Endothelial cell of umbilical vein (primary cell): ENCODE measurements around the gene UVSSA. TPM values are rescaled to one million over a fixed set of nuclear protein-coding genes. Genes with fewer than 3 reads are reported as not detected.

Experiments
- BruUV-seq: library from RNA; stranded (reverse); fragments of 400-500 nt; replicated peaks from 2 replicates; lab custom pipeline; 2021; lab: Mats Ljungman, UMichigan
- CTCF ChIA-PET: fragments of 300-600, 350-600 bp; sonication (Branson Sonifier 250); formaldehyde crosslinking; loops from one replicate; lab custom pipeline; 2021; ENCODE audit warnings: antibody characterized with exemption, inconsistent platforms; lab: Charles Lee
- POLR2A ChIA-PET: fragments of 300-600, 350-600 bp; sonication (Branson Sonifier 250); formaldehyde crosslinking; loops from one replicate; lab custom pipeline; 2021; ENCODE audit warnings: antibody characterized with exemption, inconsistent platforms; lab: Charles Lee
- DNase-seq: peaks from one replicate; pipeline ENCODE4 v3.0.0-alpha.2; 2011; ENCODE audit warnings: low read depth, low spot score
- FAIRE-seq: peaks from 2 replicates; lab custom pipeline; 2011; peaks lifted over from hg19 to GRCh38; lab: Jason Lieb, UNC
- H2AFZ ChIP-seq: 2 replicates; pipeline ENCODE4 v1.6.0; 2012; ENCODE audit warnings: low read depth, low read length, control low read depth, inconsistent platforms
- H3K27ac ChIP-seq: 2 replicates; pipeline ENCODE4 v1.5.1; 2011; ENCODE audit warnings: low read depth, mild to moderate bottlenecking, control low read depth, low read length, moderate library complexity; ENCODE audit not compliant: insufficient read depth
- H3K27me3 ChIP-seq, 2 experiments: 2 replicates each; pipeline versions ENCODE4 v1.6.0 to v1.6.1; 2011; ENCODE audit warnings: low read length in 2 of 2, mixed read lengths in 1 of 2; ENCODE audit not compliant: control insufficient read depth in 2 of 2, insufficient read depth in 2 of 2
- H3K36me3 ChIP-seq, 2 experiments: 2 replicates in 1 of 2; 3 replicates in 1 of 2; pipeline ENCODE4 v1.5.1; 2011; ENCODE audit warnings: low read length in 2 of 2, mild to moderate bottlenecking in 1 of 2, moderate library complexity in 1 of 2; ENCODE audit not compliant: control insufficient read depth in 2 of 2, insufficient read depth in 2 of 2; ENCODE audit errors: extremely low read depth in 1 of 2
- H3K4me1 ChIP-seq: 3 replicates; pipeline ENCODE4 v1.5.1; 2011; ENCODE audit warnings: mild to moderate bottlenecking, low read length; ENCODE audit not compliant: control insufficient read depth, insufficient read depth; ENCODE audit errors: extremely low read depth
- H3K4me2 ChIP-seq: 2 replicates; pipeline ENCODE4 v1.6.1; 2011; ENCODE audit warnings: low read length, control low read depth, mixed read lengths; ENCODE audit not compliant: insufficient read depth
- H3K4me3 ChIP-seq, 3 experiments: fragments of 200-600 bp in 1 of 3; sonication (generic), shearing (Covaris generic) in 1 of 3; replicated peaks in 1 of 3; 2 replicates each; pipeline ENCODE4 v1.5.1; 2011 to 2016; ENCODE audit warnings: control low read depth in 3 of 3, low read length in 3 of 3, mild to moderate bottlenecking in 2 of 3, inconsistent platforms in 1 of 3, low read depth in 1 of 3, moderate library complexity in 1 of 3; ENCODE audit not compliant: insufficient read depth in 1 of 3
- H3K79me2 ChIP-seq: 2 replicates; pipeline ENCODE4 v1.6.0; 2012; ENCODE audit warnings: low read length, inconsistent platforms; ENCODE audit not compliant: control insufficient read depth, insufficient read depth
- H3K9ac ChIP-seq: replicated peaks from 2 replicates; pipeline ENCODE3; 2011; ENCODE audit warnings: low read length, control low read depth; ENCODE audit not compliant: insufficient read depth; ENCODE audit errors: extremely low read depth
- H3K9me1 ChIP-seq: replicated peaks from 3 replicates; pipeline ENCODE4 v1.6.0; 2011; ENCODE audit warnings: mild to moderate bottlenecking, low read length; ENCODE audit not compliant: control insufficient read depth, insufficient read depth; ENCODE audit errors: extremely low read depth
- H3K9me3 ChIP-seq: replicated peaks from 2 replicates; pipeline ENCODE4 v1.5.1; 2012; ENCODE audit warnings: low read length, inconsistent platforms; ENCODE audit not compliant: control insufficient read depth, insufficient read depth
- H4K20me1 ChIP-seq: replicated peaks from 2 replicates; pipeline ENCODE3; 2011; ENCODE audit warnings: mild to moderate bottlenecking, low read length; ENCODE audit not compliant: control insufficient read depth, insufficient read depth; ENCODE audit errors: extremely low read depth
- EZH2 ChIP-seq: IDR thresholded peaks from 2 replicates; pipeline ENCODE4 v1.6.1; 2012; ENCODE audit warnings: borderline replicate concordance, low read depth, mild to moderate bottlenecking, moderate library complexity, low read length, inconsistent platforms; ENCODE audit not compliant: severe bottlenecking
- FOS ChIP-seq: IDR thresholded peaks from 2 replicates; pipeline ENCODE4 v1.6.1; 2011; ENCODE audit warnings: mild to moderate bottlenecking, low read length, moderate library complexity, borderline replicate concordance; ENCODE audit not compliant: insufficient read depth
- GATA2 ChIP-seq: IDR thresholded peaks from 2 replicates; pipeline ENCODE4 v1.7.0; 2011; ENCODE audit warnings: low read depth, mild to moderate bottlenecking, moderate library complexity, mixed read lengths, low read length; ENCODE audit not compliant: insufficient read length, insufficient read depth
- JUN ChIP-seq: IDR thresholded peaks from 2 replicates; pipeline ENCODE4 v1.6.1; 2011; ENCODE audit warnings: borderline replicate concordance, low read depth; ENCODE audit not compliant: insufficient read length, insufficient read depth
- MYC ChIP-seq: IDR thresholded peaks from one replicate; pipeline ENCODE4 v1.6.1; 2011; ENCODE audit warnings: mild to moderate bottlenecking, low read depth, low read length
- POLR2A ChIP-seq: IDR thresholded peaks from 2 replicates; pipeline ENCODE4 v1.6.1; 2012; ENCODE audit warnings: low read depth, mild to moderate bottlenecking, control low read depth, low read length
- POLR2AphosphoS5 ChIP-seq: IDR thresholded peaks from 2 replicates; pipeline ENCODE4 v1.6.1; 2012; ENCODE audit warnings: low read depth, mild to moderate bottlenecking, control low read depth, low read length, moderate library complexity; ENCODE audit not compliant: insufficient read depth
- dilution Hi-C: fragments of 300-500 bp; cut with MboI; formaldehyde crosslinking; loops from one replicate; pipeline ENCODE4 v1.15.0; 2019; ENCODE audit warnings: low sequenced_read_pairs; ENCODE audit not compliant: extremely low pct_ligation_motif_present
- intact Hi-C: fragments of 100-400 bp; cut with micrococcal nuclease; formaldehyde crosslinking; loops from one replicate; pipeline ENCODE4 v1.10.0; 2022
- polyA plus RNA-seq, 4 experiments: library from polyadenylated mRNA; depleted of rRNA in 3 of 4; stranded (reverse) in 3 of 4; unstranded in 1 of 4; fragments of >200 nt; gene quantifications; 2 replicates each; pipeline versions ENCODE4 v1.2.1 to v1.2.3, GENCODE V29; 2011 to 2012; ENCODE audit warnings: missing spikeins in 1 of 4
- total RNA-seq: library from RNA; stranded (reverse); gene quantifications from 2 replicates; pipeline ENCODE4 v1.2.3, GENCODE V29; 2021
- TF ChIP-seq, protein P1 (sequence below), 2 donors: IDR thresholded peaks; 1 replicate in 1 of 2; 2 replicates in 1 of 2; pipeline ENCODE4 v1.5.1; 2011; ENCODE audit warnings: low read length in 2 of 2, mild to moderate bottlenecking in 2 of 2, moderate library complexity in 2 of 2, control low read depth in 1 of 2, inconsistent platforms in 1 of 2, low read depth in 1 of 2; ENCODE audit not compliant: insufficient read depth in 1 of 2; ENCODE audit errors: extremely low read depth in 1 of 2
- TF ChIP-seq, protein P2 (sequence below): IDR thresholded peaks from 2 replicates; pipeline ENCODE4 v1.6.1; 2011; ENCODE audit not compliant: insufficient read depth, insufficient read length

UVSSA gene
- total and polyA plus RNA-seq, 2 donors (not counting 3 experiments of a cell fraction or from before 2014, with no cell fraction given): 7.1 to 14.9 TPM

DNA sequence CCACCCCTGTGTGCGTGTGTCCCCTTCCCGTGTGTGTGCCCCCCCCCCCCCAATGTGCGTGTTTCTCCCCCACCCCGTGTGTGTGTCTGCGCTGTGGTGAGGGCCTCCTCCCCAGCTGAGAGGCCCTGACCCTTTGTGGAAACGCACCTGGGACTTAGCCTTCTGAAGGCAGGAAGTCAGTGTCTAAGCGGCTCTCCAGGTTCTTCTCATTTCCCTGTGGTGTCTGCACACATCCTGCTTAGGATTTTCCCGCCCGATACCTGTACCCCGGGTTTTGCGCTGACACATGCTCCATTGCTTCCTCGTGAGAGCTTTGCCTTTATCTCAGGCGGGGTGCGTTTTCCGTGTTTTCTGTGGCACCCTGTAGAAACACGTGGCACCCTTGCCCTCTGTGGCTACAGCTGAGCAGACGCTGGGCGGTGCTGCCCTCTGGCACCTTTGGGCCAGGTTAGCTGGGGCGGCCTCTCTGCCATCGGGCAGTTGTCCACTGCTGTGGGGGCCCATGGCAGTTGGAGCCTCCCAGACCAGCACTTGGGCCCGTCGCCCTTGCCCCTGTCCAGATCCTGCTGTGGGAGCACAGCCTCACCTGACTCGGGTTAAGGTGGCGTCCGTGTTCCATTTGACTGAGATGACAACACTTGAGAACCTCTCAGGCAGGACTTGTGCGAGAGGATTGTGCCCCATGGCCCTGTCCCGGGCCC, 31.0 kb upstream of the UVSSA start:
- ChIA-PET POLR2A (no interaction called here), CTCF (no interaction called here)
- no peaks in the 10 kb centered on the region for H4K20me1 ChIP-seq
- no TSS peak for BruUV-seq
- H3K9me3 ChIP-seq: no peaks in the 10 kb centered on the region
- H3K4me1 ChIP-seq: peaks cover 4% of the 10 kb centered on the region
- H3K79me2 ChIP-seq: peaks cover 13% of the 10 kb centered on the region
- no peak overlapping the region for H3K4me2 ChIP-seq
- H3K4me3 ChIP-seq: no peak overlapping the region
- H3K9me1 ChIP-seq: no peaks in the 10 kb centered on the region
- no peaks in the 10 kb centered on the region for H3K27me3 ChIP-seq
- intact Hi-C loops: no loop called here
- FAIRE-seq (no peak), DNase-seq (no peak)
- dilution Hi-C loops: no loop called here
- peaks cover 13 to 37% of the 10 kb centered on the region in 2 experiments for H3K36me3 ChIP-seq
- H3K27ac ChIP-seq: no peak overlapping the region
- no peak overlapping the region for H3K9ac ChIP-seq
- TF ChIP-seq POLR2AphosphoS5: no peak
- TF ChIP-seq POLR2A: no peak
- no peak for TF ChIP-seq JUN
- TF ChIP-seq GATA2: no peak
- no peak for TF ChIP-seq MYC
- TF ChIP-seq, protein P1, sequence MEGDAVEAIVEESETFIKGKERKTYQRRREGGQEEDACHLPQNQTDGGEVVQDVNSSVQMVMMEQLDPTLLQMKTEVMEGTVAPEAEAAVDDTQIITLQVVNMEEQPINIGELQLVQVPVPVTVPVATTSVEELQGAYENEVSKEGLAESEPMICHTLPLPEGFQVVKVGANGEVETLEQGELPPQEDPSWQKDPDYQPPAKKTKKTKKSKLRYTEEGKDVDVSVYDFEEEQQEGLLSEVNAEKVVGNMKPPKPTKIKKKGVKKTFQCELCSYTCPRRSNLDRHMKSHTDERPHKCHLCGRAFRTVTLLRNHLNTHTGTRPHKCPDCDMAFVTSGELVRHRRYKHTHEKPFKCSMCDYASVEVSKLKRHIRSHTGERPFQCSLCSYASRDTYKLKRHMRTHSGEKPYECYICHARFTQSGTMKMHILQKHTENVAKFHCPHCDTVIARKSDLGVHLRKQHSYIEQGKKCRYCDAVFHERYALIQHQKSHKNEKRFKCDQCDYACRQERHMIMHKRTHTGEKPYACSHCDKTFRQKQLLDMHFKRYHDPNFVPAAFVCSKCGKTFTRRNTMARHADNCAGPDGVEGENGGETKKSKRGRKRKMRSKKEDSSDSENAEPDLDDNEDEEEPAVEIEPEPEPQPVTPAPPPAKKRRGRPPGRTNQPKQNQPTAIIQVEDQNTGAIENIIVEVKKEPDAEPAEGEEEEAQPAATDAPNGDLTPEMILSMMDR (IDR thresholded peaks at IDR 0.05; ENCODE audit: extremely low read depth in 1 of 2, insufficient read depth in 1 of 2, low read depth in 1 of 2, low read length in 2 of 2): no peak
- TF ChIP-seq, protein P2, sequence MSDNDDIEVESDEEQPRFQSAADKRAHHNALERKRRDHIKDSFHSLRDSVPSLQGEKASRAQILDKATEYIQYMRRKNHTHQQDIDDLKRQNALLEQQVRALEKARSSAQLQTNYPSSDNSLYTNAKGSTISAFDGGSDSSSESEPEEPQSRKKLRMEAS: no peak
- TF ChIP-seq EZH2: no peak
- TF ChIP-seq FOS: no peak
- no peak overlapping the region for H2AFZ ChIP-seq
